ENCODE data around the gene MRPL33. TPM values are rescaled to one million over a fixed set of nuclear protein-coding genes. Genes with fewer than 3 reads are reported as not detected.

Gene MRPL33
- total and polyA plus RNA-seq, 2 of the 13 experiments (the other 11 are each of a cell fraction or from before 2014, with no cell fraction given) = 69.7 to 218 TPM

GRCh38 chr2:27736890-27737204 is 34.7 kb upstream of the MRPL33 start:
- H3K4me2 ChIP-seq (ENCODE audit: low read depth, low read length) = peak overlapping the region; percentile 94; the same call in 1 of the 2 replicates
- H3K9me3 ChIP-seq (ENCODE audit: low read length) = no peaks in the 10 kb centered on the region
- H3K27me3 ChIP-seq (ENCODE audit: control insufficient read depth in 1 of 2, insufficient read depth in 2 of 2, low read length in 2 of 2) = no peaks in the 10 kb centered on the region
- H3K27ac ChIP-seq (ENCODE audit: extremely low read length, insufficient read depth, low read length) = no peak overlapping the region
- no peak overlapping the region for H2AFZ ChIP-seq (ENCODE audit: low read length)
- CTCF ChIA-PET (ENCODE audit: low intra/inter-chr PET ratio, low total read pairs) = no interaction called here
- BruUV-seq (replicated peaks) = no TSS peak
- H3K79me2 ChIP-seq (ENCODE audit: insufficient read depth, low read length) = no peaks in the 10 kb centered on the region
- peaks cover 36% of the 10 kb centered on the region for H3K4me1 ChIP-seq (ENCODE audit: insufficient read depth, low read length)
- no peak for ATAC-seq
- WGBS (ENCODE audit: low lambda C conversion rate) = 90% methylated on average over 6 of the region's 6 CpGs
- in situ Hi-C loops (cut with HindIII; ENCODE audit: extremely low pct_ligation_motif_present, low pct_unique_long_range_greater_than_20kb) (no loop called here), intact Hi-C loops (cut with micrococcal nuclease; ENCODE audit: unreplicated experiment) (no loop called here)
- POLR2A ChIA-PET = interaction anchor here (1.6 to 4.7 kb wide), 5 partner anchors 7 to 73 kb away, joined by 5 to 150 read pairs (median 22); partner anchors contain the start of genes SLC4A1AP and SUPT7L
- no peaks in the 10 kb centered on the region for H4K20me1 ChIP-seq (ENCODE audit: insufficient read depth, low read length)
- no peak overlapping the region for H3K4me3 ChIP-seq (replicated peaks in 1 of 3; ENCODE audit: insufficient read depth in 1 of 3, low read depth in 2 of 3, low read length in 3 of 3)
- FAIRE-seq = no peak
- TF ChIP-seq HIVEP1 (CRISPR knock-in tag; IDR thresholded peaks at IDR 0.05) (0 out of 2 replicates have a peak, but pooled peaks have one; percentile 44), ZNF317 (CRISPR knock-in tag; IDR thresholded peaks at IDR 0.05) (peak; percentile 32; the same call in 1 of the 2 replicates), ZNF619 (CRISPR knock-in tag; IDR thresholded peaks at IDR 0.05) (0 out of 2 replicates have a peak, but pooled peaks have one; percentile 29), ATM (IDR thresholded peaks at IDR 0.05; ENCODE audit: borderline replicate concordance) (no peak), MTA1 (CRISPR knock-in tag; IDR thresholded peaks at IDR 0.05; ENCODE audit: borderline replicate concordance) (no peak), ZNF274 (CRISPR knock-in tag; IDR thresholded peaks at IDR 0.05) (peak; percentile 56; the same call in 1 of the 2 replicates)
- no peaks in the 10 kb centered on the region for H3K36me3 ChIP-seq (replicated peaks in 1 of 2; ENCODE audit: control insufficient read depth in 1 of 2, insufficient read depth in 2 of 2, low read length in 2 of 2)
- DNase-seq (ENCODE audit: low spot score) = no peak
- no peak overlapping the region for H3K9ac ChIP-seq (ENCODE audit: insufficient read depth, low read depth, low read length)

- Histone ChIP-seq H3K4me3 (replicated peaks in 1 of 3; ENCODE audit: insufficient read depth in 1 of 3, low read depth in 2 of 3, low read length in 3 of 3) (peak overlapping the region; percentile 50 to 73 (median 52)), H3K4me1 (ENCODE audit: insufficient read depth, low read length) (peaks cover 43% of the 10 kb centered on the region), H2AFZ (ENCODE audit: low read length) (peak overlapping the region; percentile 17), H4K20me1 (ENCODE audit: insufficient read depth, low read length) (no peaks in the 10 kb centered on the region), H3K4me2 (ENCODE audit: low read depth, low read length) (peak overlapping the region; percentile 94), H3K36me3 (replicated peaks in 1 of 2; ENCODE audit: control insufficient read depth in 1 of 2, insufficient read depth in 2 of 2, low read length in 2 of 2) (no peaks in the 10 kb centered on the region), H3K27me3 (ENCODE audit: control insufficient read depth in 1 of 2, insufficient read depth in 2 of 2, low read length in 2 of 2) (no peaks in the 10 kb centered on the region), H3K79me2 (ENCODE audit: insufficient read depth, low read length) (no peaks in the 10 kb centered on the region), H3K27ac (ENCODE audit: extremely low read length, insufficient read depth, low read length) (peak overlapping the region; percentile 87), H3K9ac (ENCODE audit: insufficient read depth, low read depth, low read length) (peak overlapping the region; percentile 80), H3K9me3 (ENCODE audit: low read length) (no peaks in the 10 kb centered on the region)
- FAIRE-seq (peak; percentile 86), ATAC-seq (peak; percentile 97), DNase-seq (ENCODE audit: low spot score) (peak; percentile 85)
- ChIA-PET POLR2A (interaction anchor here (0.9 to 4.7 kb wide), 13 partner anchors 8 to 658 kb away, joined by 3 to 150 read pairs (median 5); partner anchors contain the start of genes MRPL33, SLC4A1AP and SUPT7L), CTCF (ENCODE audit: low intra/inter-chr PET ratio, low total read pairs) (no interaction called here)
- intact Hi-C loops (cut with micrococcal nuclease; ENCODE audit: unreplicated experiment) (loop anchor here (1.0 to 2.0 kb wide), 2 partner anchors 14 to 15 kb away; no protein-coding TSS in a partner anchor), in situ Hi-C loops (cut with HindIII; ENCODE audit: extremely low pct_ligation_motif_present, low pct_unique_long_range_greater_than_20kb) (no loop called here)
- 4% methylated on average over 7 of the region's 7 CpGs for WGBS (ENCODE audit: low lambda C conversion rate)
- TSS peak; percentile 97 for BruUV-seq (replicated peaks)
- no peak for TF ChIP-seq CREB1 (IDR thresholded peaks at IDR 0.05)
- TF ChIP-seq CREB1 (CRISPR knock-in tag; IDR thresholded peaks at IDR 0.05) = peak; percentile 69
- TF ChIP-seq ZNF598 (CRISPR knock-in tag; IDR thresholded peaks at IDR 0.05; ENCODE audit: borderline replicate concordance) = no peak
- peak in 1 of 2 experiments; percentile 40; a peak in 1 of 4 replicates for TF ChIP-seq POLR2A (IDR thresholded peaks at IDR 0.05; ENCODE audit: insufficient read depth in 1 of 2, low read depth in 2 of 2, low read length in 2 of 2)
- TF ChIP-seq FOXA1 (IDR thresholded peaks at IDR 0.05) = no peak
- no peak for TF ChIP-seq FOXA1 (CRISPR knock-in tag; IDR thresholded peaks at IDR 0.05)
- TF ChIP-seq KDM6A (CRISPR knock-in tag; IDR thresholded peaks at IDR 0.05; ENCODE audit: low read depth) = peak; percentile 87
- peak; percentile 50 for TF ChIP-seq YY1 (IDR thresholded peaks at IDR 0.05; ENCODE audit: insufficient read depth, insufficient replicate concordance, low read depth, low read length)
- TF ChIP-seq HMGA1 (CRISPR knock-in tag; conservative IDR thresholded peaks at IDR 0.05) = no peak
- no peak for TF ChIP-seq ZNF639 (CRISPR knock-in tag; conservative IDR thresholded peaks at IDR 0.05)
- TF ChIP-seq MAZ (IDR thresholded peaks at IDR 0.05; ENCODE audit: borderline replicate concordance, low read depth, low read length) = no peak
- peak; percentile 63 for TF ChIP-seq MAZ (CRISPR knock-in tag; IDR thresholded peaks at IDR 0.05; ENCODE audit: low read depth)
- no peak for TF ChIP-seq HNRNPH1 (optimal IDR thresholded peaks at IDR 0.05; ENCODE audit: low read depth, low read length)
- TF ChIP-seq BRCA1 (CRISPR knock-in tag; IDR thresholded peaks at IDR 0.05) = peak; percentile 57; the same call in 1 of the 2 replicates
- TF ChIP-seq ZSCAN30 (CRISPR knock-in tag; IDR thresholded peaks at IDR 0.05) = no peak
These were observed 33.7 kb upstream of the MRPL33 start for GRCh38 chr2:27737676-27738348.
